Stimulated activated CD8-positive, alpha-beta memory T cell treated with anti-CD3 and anti-CD28 coated beads, Interleukin-15, amount 100 ng/mL, for 24 hours (primary cell): ENCODE measurements around the gene COL2A1.

Source experiments
- DNase-seq: peaks from one replicate; pipeline ENCODE4 v3.0.0-alpha.2; 2020; ENCODE audit warnings: low read depth

COL2A1 gene

DNA sequence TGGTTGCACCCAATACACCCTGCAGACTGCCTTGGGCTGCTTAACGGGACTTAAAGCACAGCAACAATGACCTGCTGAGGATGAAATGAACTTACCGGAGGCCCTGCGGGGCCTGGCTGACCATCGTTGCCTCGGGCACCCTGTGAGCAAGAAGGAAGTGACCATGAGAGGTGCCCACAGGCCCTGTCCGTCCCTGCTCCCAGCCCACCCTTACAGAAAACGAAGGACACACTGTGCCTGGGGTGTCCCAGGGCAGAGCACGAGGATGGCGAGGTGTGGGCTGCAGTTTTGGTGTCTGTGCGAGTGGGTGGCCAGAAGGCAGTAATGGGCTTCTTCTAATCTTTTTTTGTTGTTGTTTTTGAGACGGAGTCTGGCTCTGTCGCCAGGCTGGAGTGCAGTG lies 14.6 kb downstream of the COL2A1 start:
- no peak for DNase-seq

DNA sequence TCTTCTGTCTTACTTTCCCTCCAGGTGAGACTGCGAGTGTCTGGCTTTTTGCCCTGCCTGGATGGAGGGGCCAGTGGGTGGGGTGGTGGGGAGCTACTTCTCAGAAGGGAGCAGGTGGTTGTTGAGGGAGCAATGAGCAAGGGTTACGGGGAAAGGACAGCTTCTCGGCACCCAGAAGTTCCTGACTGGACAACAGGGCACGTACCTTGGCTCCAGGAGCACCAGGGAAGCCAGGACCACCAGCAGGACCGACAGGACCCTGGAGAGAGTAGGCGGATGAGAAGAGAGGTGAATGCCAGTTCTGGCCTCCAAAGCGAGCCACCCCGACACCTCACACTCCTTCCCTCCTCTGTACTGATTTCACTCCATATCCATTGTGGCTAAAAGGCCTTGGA lies 15.3 kb downstream of the COL2A1 start:
- DNase-seq: no peak

DNA sequence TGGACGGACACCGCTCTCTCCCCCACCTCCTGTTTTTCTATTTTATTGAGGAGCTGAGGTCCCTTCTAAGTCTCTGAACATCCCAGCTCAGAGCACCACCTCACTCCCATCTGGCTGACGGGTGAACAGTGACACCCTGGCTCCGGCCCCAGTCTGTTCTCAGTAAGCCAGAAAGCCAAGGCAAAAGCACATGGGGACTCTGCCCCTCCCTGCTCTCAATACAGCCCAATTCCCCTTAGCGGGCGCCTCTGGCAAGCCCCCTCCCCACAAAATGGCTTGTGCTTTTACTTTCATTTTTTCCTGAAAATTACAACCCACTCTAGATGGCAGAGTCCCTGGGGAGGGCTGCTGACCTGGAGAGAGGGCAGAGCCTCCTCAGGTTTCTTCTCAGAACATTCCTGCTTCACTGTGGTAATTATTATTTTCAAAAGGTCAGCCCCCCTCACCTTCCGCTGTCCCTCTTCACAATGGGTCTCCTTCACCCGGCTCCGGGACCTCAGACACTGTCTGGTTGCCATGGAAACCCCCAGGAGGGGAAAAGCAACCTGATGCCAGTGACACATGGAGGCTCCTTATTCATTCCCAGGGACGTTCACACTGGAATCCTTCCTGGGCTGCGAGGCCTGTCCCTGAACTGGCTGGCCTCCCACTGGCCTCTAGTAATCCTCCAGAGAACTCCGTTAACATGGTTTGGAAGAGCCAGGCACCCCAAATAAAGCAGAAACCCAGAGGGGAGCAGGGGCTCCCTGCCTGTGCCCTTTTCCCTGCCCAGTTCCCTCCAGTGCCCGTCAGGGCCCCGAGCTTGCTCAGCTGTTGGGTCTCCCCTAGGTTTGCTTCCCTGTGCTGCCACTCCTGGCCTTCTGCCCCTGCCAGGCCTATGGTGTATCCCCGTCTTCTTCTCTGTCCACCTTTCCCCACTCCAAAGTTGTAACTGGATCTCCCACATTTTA lies 15.9 kb downstream of the COL2A1 start:
- DNase-seq: no peak

DNA sequence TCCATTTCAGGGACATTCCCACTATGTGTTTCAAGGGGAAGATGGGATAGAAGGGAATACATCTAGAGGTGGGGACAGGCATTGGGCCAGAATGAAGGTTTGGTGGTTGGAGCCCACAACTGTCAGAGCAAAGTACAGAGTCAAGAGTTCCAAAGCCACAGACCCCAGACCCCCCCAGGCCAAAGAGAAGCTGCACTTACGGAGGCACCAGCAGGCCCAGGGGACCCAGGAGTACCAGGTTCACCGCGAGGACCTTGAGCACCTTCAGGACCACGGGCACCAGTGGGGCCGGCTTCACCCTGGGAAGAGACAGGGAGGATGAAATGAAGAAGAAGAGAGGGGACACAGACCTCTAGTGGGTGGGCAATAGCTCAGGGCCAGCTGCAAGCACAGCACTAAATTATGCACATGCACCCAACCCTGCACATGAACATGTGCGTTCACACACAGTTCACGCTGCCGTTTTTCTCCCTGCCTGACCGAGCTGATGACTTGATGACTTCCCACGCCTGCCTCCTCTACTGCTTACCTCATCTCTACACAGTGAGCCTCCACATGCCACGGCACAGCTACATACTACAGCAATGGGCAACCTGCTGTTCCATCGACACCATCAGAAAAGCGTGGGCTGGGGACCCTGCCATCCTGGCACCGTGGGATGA lies 16.7 kb downstream of the COL2A1 start:
- DNase-seq: no peak

DNA sequence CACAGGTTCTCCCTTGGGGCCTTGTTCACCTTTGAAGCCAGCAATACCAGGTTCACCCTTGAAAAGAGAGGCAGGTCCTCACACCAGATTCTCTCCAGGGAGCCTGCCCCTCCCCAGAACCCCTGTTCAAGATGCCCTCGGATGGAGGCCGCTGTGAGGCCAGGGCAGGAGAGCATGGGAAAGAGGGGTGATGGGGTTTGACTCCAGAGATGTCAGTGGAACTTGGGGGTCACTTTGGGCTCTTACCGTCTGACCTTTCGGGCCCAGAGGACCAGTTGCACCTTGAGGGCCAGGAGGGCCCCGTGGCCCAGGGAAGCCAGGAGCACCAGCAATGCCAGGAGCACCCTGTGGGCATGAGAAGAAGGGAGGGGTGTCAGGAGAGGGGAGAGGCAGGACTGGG lies 17.4 kb downstream of the COL2A1 start:
- DNase-seq: no peak

DNA sequence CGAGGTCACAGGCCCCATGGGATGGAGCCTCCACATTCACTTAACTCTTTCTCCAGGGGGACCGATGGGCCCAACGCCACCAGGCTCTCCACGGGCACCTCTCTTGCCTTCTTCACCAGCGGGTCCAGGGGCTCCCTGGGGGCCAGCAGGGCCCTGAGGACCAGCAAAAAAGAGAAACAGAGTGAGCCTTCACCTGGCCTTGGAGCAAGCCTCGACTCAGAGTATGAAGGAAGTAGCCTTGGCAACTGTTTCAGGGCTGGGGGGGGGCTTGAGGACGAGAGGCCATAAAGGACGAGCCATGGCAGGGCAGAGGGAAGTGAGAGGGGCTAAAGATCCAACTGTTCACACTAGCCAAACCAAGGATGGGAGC lies 18.0 kb downstream of the COL2A1 start:
- DNase-seq: no peak

DNA sequence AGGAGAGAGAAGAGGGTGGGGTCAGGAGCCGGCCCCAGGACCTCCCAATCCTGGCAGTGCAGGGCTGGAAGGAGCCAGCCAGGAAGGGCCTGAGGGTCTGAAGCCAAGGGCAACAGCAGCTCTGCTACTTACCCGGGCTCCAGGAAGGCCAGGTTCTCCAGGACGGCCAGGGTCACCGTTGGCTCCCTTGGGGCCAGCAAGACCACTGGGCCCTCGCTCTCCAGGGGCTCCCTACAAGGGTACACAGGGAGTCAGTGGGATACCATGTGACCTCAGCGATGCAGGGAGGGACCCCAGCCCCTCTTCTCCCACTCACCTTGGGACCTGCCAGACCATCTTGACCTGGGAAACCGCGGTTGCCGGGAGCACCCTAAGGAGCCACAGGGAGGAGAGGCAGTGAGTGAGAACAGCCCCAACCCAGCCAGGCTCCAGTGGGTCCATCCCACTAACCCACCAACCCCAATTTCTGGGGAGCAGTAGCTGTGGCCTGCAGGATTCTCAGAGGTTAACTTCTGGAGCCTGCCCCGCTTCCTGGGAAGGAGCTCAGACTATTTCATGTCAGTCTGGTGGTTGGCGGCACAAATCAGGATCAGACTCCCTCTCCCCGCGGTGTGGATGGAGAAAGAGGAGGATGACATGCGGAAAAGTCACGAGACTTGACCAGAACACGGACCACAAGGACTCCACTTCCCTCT lies 18.5 kb downstream of the COL2A1 start:
- no peak for DNase-seq

DNA sequence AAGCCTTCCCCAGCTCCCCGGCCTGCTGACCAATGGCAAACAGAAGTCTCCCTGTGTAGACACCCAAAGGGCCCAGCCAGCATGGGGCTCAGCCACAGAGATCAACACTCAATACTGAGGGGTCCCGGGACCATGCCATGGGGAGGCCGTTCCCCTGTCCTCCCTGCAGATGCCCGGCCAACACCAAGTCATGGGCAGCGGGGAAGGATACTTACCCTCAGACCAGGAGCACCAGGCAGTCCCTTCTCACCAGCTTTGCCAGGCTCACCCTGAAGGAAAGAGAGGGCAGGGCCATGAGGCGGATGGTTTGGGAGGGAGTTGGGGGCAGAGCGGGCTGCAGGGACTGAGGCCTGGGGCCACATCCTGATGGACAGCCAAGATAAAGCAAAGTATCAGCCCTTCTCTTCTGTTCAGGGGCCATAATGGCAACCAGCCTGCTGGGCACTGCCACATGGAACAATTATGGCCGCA lies 19.9 kb downstream of the COL2A1 start:
- no peak for DNase-seq

DNA sequence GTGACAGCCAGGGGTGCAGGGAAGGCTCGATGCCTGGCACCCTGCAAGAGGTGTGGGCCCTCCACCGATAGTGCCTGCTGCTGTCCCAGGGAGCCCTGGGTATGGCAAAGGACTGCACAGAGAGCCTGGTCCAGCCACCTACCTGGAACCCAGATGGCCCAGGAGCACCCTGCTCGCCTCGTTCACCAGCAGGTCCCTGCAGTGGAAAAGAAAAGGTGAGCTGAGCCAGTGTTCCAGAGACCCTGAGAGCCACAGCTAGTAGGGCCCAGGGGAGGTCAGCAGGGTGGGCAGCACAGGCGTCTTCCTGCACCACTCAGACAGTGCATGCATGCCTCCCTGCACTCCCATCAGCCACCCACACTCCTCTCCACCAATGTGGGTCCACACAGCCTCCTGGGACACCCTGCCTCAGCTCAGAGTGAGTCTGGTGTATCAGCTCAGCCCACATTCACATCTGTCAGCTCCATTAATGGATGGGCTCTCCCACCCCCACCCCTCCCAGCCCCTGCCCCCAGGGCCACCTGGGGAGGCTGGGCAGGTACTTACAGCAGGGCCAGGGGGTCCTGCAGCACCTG lies 20.6 kb downstream of the COL2A1 start:
- no peak for DNase-seq

DNA sequence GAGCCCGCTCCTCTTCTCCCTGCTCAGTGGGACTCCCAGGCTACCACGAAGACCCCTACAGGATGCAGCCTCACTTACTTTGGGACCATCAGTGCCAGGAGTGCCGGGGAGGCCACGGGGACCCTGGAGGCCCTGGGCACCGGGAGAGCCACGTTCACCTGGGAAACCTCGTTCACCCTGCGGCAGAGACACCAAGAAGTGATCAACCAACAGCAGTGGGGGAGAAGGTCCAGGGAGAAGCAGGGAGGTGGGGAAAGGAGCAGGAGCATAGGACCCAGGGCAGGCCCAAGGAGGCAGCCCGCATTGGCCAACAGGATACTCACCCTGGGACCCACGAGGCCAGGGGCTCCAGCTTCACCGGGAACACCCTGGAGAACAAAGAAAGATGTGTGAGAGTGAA lies 21.5 kb downstream of the COL2A1 start:
- no peak for DNase-seq

DNA sequence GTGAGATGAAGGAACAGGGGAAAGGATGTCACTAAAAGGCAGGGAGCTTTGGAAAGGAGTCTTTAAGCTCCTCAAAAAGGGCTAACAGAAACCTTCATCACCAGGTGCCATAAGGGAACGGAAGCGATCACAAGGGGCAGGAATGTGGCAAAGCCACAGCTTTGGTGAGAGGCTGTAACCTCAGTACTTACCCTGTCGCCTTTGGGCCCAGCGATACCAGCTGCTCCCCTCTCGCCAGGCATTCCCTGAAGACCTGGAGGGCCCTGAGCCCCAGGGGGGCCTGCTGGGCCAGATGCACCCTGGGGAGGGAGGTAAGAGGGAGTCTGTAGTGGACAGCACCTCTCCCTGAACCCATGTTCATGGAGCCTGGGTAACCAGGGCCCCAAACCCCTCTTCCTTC lies 22.0 kb downstream of the COL2A1 start:
- no peak for DNase-seq

DNA sequence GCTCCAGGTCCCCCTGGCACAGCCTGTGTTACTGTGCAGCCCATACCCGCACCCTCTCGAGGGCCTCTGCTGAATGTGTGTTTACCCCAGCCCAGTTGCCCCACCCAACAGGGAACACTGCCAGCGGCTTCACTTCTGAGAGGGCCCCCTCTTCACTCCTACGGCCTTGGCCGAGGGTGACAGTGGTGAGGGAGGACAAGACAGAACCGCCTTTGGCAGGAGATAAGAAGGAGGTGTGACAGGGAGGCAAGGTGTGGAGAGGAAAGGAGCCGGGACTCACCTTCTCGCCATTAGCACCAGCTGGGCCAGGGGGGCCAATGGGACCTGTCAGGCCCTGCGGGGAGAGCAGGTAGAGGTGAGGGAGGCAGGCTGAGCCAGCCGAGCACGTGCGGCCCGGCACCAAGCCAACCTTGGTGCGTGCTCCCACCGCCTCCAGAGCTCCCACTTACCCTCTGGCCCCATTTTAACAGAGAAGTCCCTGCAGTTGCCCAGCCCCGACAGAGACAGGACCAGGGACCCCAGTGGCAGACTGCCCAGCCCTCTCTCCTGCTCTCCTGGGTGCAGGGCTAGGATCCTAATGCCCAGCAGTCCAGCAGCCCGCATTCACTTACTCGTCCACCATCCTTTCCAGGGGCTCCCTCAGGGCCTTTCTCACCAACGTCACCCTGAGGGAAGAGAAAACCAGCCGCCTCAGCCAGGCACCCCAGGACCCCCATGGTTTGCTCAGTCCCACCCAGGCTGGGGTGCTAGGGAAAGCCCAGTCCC lies 22.6 kb downstream of the COL2A1 start:
- no peak for DNase-seq

DNA sequence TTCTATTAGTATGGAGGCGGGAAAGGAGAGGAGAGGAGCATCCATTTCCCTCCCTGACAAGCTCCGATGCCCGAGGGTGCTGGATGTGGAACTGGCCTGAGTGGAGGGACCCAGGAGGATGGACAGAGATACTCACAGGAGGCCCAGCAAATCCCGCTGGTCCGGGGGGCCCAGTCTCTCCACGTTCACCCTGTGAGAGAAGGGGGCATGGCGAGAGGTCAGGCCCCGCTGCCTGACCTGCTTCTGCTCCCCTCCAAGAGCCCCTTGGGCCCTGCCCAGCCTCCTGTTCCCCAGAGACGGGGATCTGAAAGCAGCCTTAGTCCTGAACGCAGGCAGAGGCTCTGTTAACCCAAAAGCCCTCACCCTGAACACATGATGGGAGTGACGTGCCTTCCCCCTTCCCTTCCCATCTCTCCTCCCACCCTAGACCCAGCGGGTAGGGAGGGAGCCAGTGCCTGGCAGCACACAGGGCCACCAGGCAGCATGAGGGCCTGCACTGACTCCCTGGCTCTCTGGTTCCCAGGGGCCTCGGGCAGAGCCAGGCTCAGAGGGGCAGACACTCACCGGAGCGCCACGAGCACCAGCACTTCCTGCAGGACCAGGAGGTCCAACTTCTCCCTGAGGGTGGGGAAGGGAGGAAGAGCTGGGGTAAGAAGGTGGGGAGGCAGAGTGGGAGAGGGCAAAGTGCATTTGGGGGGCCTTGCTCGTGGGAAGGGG lies 23.3 kb downstream of the COL2A1 start:
- no peak for DNase-seq

DNA sequence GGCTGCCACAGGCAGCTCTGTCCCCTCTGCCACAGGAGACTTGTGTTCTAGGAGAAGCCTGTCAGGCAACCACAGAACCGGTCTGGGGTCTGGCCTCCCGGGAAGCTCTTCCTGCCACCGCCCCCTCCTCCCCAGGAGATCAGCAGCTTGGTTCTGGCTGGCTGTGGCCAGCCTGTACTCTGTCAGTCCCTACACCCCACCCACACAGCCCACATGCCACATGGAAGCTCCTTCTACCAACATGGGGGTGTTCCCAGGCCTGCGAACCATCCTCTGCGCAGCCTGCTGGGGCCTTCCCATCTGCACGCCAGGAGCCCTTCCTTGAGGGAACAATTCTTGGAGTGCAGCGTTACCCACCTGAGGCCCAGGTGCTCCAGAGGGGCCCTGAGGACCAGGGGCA lies 24.1 kb downstream of the COL2A1 start:
- DNase-seq: no peak

DNA sequence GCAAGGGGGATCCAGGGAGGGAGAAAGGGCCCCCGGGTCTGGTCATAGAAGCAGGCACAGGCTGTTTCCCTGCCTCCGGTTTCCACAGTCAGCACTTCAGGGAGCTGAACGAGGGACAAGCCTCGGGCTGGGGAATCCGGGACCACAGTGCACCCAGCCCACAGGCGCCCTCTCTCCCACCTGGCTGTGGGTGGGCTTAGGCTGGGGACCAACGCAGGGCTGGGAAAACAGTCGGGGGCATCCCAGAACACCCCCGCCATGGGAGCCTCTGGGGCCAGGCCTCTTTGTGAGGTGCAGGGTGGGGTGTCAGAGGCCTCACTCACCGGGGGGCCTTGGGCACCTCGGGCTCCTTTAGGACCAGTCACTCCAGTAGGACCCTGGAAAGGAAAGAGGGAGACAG lies 24.6 kb downstream of the COL2A1 start:
- no peak for DNase-seq

DNA sequence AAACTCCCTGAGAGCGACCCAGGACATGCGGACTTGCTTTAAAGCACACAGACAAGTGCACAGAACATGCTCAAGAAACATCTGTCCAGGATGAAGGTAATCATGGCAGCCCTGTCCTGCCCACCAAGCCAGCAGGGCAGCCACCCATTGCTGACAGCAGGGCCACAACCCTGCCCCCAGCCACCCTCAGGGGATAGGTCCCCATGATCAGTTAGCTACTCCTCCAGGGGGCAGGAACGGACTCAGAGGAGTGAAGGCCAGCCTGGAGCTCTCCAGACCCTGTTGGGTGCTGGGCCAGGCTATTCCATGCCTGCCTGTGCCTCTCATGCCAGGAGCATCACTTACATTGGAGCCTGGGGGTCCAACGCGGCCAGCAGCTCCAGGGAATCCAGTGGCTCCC lies 25.1 kb downstream of the COL2A1 start:
- DNase-seq: no peak

DNA sequence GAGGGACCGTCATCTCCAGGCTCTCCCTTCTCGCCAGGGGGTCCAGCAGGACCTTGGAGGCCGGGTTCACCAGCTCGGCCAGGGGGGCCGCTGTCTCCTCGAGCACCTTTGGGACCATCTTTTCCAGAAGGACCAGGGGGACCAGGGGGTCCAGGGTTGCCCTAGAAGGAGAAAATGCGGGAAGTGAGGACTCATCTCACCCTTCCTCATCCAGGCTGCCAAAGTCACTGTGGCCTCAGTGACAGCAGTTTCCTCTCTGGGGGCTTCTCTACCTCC lies 25.7 kb downstream of the COL2A1 start:
- no peak for DNase-seq

DNA sequence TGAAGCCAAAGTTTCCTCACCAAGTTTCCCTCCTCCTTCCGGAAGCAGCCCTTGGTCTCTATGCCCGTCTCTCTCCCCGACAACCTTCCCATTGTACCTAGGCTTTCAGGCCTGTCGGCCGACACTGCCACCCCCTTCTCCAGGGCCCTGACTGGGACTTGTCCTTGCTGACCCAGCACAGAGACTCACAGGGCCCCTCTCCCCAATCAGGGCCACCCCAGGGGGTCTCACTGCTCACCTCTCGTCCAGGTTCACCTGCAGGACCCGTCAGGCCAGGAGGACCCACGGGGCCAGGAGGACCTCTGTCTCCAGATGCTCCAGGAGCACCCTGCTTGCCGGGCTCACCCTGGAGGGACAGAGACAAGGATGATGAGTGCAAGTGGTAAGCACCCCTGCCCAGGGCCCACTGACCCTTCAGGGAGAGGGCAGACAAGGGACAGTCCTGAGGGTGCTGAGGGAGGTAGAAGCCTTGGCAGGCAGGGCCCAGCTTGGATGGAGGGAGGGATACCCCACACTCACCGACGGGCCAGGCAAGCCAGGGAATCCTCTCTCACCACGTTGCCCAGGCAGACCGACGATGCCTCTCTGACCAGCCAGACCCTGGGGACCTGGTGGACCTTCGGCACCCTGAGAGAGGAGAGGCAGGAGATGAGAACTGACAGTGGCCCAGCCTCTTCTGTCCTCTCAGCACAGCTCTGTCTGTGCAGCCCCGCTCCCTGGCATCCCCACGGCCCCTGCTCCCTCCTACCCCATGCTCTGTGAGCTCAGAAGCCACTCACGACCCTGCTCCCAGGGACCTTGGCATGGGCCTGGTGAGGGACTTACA lies 26.3 kb downstream of the COL2A1 start:
- no peak for DNase-seq

DNA sequence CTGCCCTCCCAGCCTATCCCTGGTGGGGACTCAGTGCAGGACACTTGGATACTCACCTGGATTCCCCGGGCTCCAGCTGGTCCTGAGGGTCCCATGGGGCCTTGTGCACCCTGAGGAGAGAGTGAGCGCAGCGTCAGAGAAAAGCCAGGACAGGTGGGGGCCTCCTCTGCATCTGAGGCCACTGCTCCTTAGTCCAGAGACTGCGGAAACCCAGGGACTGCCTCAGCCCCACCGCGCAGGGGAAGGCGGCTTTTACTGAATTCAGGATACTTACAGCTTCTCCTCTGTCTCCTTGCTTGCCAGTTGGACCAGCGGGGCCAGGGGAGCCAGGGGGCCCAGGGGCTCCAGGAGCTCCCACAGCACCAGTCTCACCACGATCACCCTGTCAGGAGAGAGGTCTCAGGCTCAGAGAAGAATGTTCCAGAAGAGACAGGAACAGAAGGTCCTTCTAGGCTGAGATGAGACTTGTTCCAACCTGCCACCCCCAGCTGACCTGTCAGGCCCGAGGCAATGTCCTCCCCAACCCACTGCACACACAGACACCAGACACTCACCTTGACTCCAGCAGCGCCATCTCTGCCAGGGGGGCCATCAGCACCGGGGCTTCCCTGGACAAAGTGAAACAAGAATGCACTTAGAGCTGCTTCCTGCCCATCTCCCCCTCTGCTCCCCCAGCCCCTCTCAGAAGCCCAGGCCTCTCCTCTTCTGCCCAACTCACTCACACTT lies 27.1 kb downstream of the COL2A1 start:
- no peak for DNase-seq

DNA sequence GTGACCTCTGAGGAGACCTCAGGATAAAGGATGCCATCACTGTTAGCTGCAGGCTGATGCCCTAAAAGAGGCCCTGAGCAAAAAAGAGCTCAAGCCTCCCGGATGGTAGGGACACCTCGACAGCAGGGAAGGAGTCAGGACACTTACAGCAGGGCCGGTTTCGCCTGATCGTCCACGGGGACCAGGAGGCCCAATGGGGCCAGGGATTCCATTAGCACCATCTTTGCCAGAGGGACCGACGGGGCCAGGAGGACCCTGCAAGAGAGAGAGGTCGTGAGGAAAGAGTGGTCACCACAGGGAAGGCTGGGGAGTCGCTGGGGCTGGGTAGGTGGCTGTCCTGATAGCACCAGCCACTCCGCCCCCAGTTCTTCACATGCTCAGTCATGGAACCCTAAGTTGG lies 28.5 kb downstream of the COL2A1 start:
- no peak for DNase-seq
